Prostate gland (tissue), 2 donors: ENCODE data around the gene AOAH.

ENCODE experiments used
- POLR2A ChIP-seq: fragments of 450-650 bp; IDR thresholded peaks from one replicate; pipeline ENCODE4 v1.6.1; 2016; ENCODE audit warnings: antibody characterized with exemption, mild to moderate bottlenecking
- POLR2AphosphoS5 ChIP-seq: sonication (generic); formaldehyde crosslinking; IDR thresholded peaks from one replicate; pipeline ENCODE4 v1.6.1; 2017; ENCODE audit warnings: antibody characterized with exemption
- TF ChIP-seq, protein P1 (sequence below), 4 experiments: fragments of 200-600 bp in 2 of 4; fragments of 450-650 bp in 2 of 4; sonication (generic) in 2 of 4; IDR thresholded peaks; 1 replicate in 3 of 4; 2 replicates in 1 of 4; pipeline ENCODE4 v1.5.1; 2016 to 2019; ENCODE audit warnings: antibody characterized with exemption in 4 of 4, mild to moderate bottlenecking in 2 of 4, moderate library complexity in 2 of 4

DNA sequence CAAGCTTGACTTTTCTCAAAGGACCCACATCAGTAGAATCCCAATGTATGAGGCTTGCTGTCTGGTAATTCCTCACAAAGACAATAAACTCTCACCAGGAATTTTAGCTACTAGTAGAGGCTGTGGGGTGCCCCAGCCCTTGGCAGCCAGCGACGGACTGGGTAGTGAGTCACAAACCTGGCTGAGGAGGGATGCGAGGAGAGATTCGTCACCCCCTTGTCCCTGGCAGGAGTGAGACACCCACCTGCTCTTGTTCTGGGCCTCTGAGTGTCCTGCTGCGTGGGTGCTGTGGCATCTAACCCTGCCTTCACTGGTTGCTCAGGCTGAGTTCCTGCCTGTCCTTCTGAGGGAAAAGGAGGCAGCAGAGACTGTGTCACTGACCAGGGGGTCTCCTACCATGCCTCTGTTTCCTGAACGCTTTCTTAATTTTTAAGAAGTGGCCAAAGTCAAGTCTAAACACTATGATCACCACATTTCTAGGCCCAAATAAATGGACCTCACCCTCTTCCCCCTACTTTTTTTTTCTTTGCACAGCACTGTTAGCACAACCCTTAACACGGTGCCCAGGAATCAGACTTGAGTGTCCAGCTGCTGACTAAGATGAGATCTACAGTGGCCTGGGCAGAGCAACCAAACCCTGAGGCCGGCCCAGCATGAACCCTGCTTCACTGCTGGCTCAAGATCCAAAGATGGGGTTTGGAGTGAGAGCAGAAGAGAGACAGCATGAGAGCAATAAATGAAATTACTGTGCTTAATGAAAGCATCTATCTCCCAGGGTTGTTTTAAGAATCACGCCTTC lies 188.2 kb downstream of the AOAH start:
- TF ChIP-seq, protein P1, sequence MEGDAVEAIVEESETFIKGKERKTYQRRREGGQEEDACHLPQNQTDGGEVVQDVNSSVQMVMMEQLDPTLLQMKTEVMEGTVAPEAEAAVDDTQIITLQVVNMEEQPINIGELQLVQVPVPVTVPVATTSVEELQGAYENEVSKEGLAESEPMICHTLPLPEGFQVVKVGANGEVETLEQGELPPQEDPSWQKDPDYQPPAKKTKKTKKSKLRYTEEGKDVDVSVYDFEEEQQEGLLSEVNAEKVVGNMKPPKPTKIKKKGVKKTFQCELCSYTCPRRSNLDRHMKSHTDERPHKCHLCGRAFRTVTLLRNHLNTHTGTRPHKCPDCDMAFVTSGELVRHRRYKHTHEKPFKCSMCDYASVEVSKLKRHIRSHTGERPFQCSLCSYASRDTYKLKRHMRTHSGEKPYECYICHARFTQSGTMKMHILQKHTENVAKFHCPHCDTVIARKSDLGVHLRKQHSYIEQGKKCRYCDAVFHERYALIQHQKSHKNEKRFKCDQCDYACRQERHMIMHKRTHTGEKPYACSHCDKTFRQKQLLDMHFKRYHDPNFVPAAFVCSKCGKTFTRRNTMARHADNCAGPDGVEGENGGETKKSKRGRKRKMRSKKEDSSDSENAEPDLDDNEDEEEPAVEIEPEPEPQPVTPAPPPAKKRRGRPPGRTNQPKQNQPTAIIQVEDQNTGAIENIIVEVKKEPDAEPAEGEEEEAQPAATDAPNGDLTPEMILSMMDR (IDR thresholded peaks at IDR 0.05) = no peak
- TF ChIP-seq POLR2A (no peak), POLR2AphosphoS5 (no peak)
